HUES6 (cell line): ENCODE results near the gene RBM22.

ENCODE experiments used
- H3K27ac ChIP-seq: 2 replicates; pipeline ENCODE4 v1.7.0; 2013; ENCODE audit warnings: low read depth, mild to moderate bottlenecking, low read length, inconsistent platforms
- H3K27me3 ChIP-seq: 2 replicates; pipeline ENCODE4 v1.6.1; 2013; ENCODE audit warnings: low read length; ENCODE audit not compliant: control insufficient read depth, insufficient read depth
- H3K36me3 ChIP-seq: 2 replicates; pipeline ENCODE4 v1.6.1; 2013; ENCODE audit warnings: low read length; ENCODE audit not compliant: control insufficient read depth, insufficient read depth
- H3K4me1 ChIP-seq: 2 replicates; pipeline ENCODE4 v1.6.1; 2013; ENCODE audit warnings: low read length; ENCODE audit not compliant: control insufficient read depth, insufficient read depth
- H3K4me3 ChIP-seq: 2 replicates; pipeline ENCODE4 v1.5.1; 2013; ENCODE audit warnings: low read depth, low read length
- H3K9ac ChIP-seq: one replicate; pipeline ENCODE4 v1.6.1; 2013; ENCODE audit warnings: mild to moderate bottlenecking, low read length
- H3K9me3 ChIP-seq: 2 replicates; pipeline ENCODE4 v1.6.1; 2013; ENCODE audit warnings: low read depth, low read length; ENCODE audit not compliant: control insufficient read depth, insufficient read depth

RBM22 gene

GRCh38 chr5:150642567-150642927, 58.3 kb downstream of the RBM22 start:
- H3K9me3 ChIP-seq = no peaks in the 10 kb centered on the region
- H3K4me3 ChIP-seq = no peak overlapping the region
- H3K36me3 ChIP-seq = no peaks in the 10 kb centered on the region
- H3K27ac ChIP-seq = no peak overlapping the region
- H3K9ac ChIP-seq = peak overlapping the region; percentile 8
- H3K27me3 ChIP-seq = no peaks in the 10 kb centered on the region
- peaks cover 70% of the 10 kb centered on the region for H3K4me1 ChIP-seq

GRCh38 chr5:150641824-150642566, 58.9 kb downstream of the RBM22 start:
- peak overlapping the region; percentile 8 for H3K9ac ChIP-seq
- no peaks in the 10 kb centered on the region for H3K27me3 ChIP-seq
- H3K9me3 ChIP-seq = no peaks in the 10 kb centered on the region
- no peaks in the 10 kb centered on the region for H3K36me3 ChIP-seq
- H3K27ac ChIP-seq = no peak overlapping the region; the same call in 1 of the 2 replicates
- peaks cover 70% of the 10 kb centered on the region for H3K4me1 ChIP-seq
- no peak overlapping the region for H3K4me3 ChIP-seq

DNA sequence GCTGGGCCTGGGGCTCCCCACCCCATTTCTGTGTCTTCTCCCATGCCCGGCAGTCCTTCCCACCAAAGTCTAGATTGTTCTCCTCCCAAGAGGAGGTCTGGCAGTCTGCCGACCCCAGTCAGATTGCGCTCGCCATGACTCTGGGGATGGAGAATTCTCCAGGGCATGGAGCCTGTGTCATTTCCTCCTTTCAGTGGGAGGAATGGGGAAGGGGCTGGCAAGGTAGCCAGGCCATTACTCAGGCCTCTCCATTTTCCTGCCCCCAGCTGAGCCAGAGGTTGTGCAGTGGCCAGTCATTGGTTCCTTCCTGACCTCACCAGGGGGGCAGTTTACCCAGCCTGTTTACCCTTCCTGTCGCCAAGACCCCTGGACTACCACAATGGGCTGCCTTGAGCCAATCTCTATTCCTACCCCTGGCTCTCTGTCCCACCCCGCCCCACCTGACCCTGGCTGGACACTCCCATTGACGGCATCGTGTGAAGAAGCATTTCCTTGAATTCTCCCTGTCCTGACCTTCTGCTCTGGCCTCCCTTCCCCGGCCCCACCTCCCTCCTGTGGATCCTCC, 59.8 kb downstream of the RBM22 start:
- no peaks in the 10 kb centered on the region for H3K9me3 ChIP-seq
- peak overlapping the region; percentile 52 for H3K9ac ChIP-seq
- no peaks in the 10 kb centered on the region for H3K27me3 ChIP-seq
- H3K36me3 ChIP-seq = no peaks in the 10 kb centered on the region
- peak overlapping the region; percentile 31; the same call in 1 of the 2 replicates for H3K27ac ChIP-seq
- H3K4me3 ChIP-seq = peak overlapping the region; percentile 8; the same call in 1 of the 2 replicates
- H3K4me1 ChIP-seq = peaks cover 70% of the 10 kb centered on the region
